ENCODE results near the gene ALPK3.

ALPK3 gene

GRCh38 chr15:84879088-84879780 is 62.1 kb downstream of the ALPK3 start:
- no peak overlapping the region for H3K4me3 ChIP-seq (ENCODE audit: control insufficient read depth, low read depth, low read length)
- no peak for DNase-seq (ENCODE audit: low read depth)
- TF ChIP-seq CTCF (conservative IDR thresholded peaks at IDR 0.05; ENCODE audit: control insufficient read depth, insufficient read depth, low read depth, low read length), result no peak

- no peak for TF ChIP-seq CTCF (conservative IDR thresholded peaks at IDR 0.05; ENCODE audit: control insufficient read depth, insufficient read depth, low read depth, low read length)
- DNase-seq (ENCODE audit: low read depth), result no peak
- H3K4me3 ChIP-seq (ENCODE audit: control insufficient read depth, low read depth, low read length), result no peak overlapping the region
These were observed 62.9 kb downstream of the ALPK3 start for GRCh38 chr15:84880007-84880406.

GRCh38 chr15:84880822-84881519 is 63.8 kb downstream of the ALPK3 start:
- no peak for TF ChIP-seq CTCF (conservative IDR thresholded peaks at IDR 0.05; ENCODE audit: control insufficient read depth, insufficient read depth, low read depth, low read length)
- no peak overlapping the region for H3K4me3 ChIP-seq (ENCODE audit: control insufficient read depth, low read depth, low read length)
- DNase-seq (ENCODE audit: low read depth), result no peak

GRCh38 chr15:84881520-84881830 is 64.3 kb downstream of the ALPK3 start:
- no peak for DNase-seq (ENCODE audit: low read depth)
- no peak for TF ChIP-seq CTCF (conservative IDR thresholded peaks at IDR 0.05; ENCODE audit: control insufficient read depth, insufficient read depth, low read depth, low read length)
- no peak overlapping the region for H3K4me3 ChIP-seq (ENCODE audit: control insufficient read depth, low read depth, low read length)

- H3K4me3 ChIP-seq (ENCODE audit: control insufficient read depth, low read depth, low read length), result no peak overlapping the region
- TF ChIP-seq CTCF (conservative IDR thresholded peaks at IDR 0.05; ENCODE audit: control insufficient read depth, insufficient read depth, low read depth, low read length), result no peak
- no peak for DNase-seq (ENCODE audit: low read depth)
These were observed 66.3 kb downstream of the ALPK3 start for GRCh38 chr15:84883466-84883865.

- no peak within 1 kb of the TSS for H3K4me3 ChIP-seq (ENCODE audit: control insufficient read depth, low read depth, low read length)
- no peak for DNase-seq (ENCODE audit: low read depth)
- TF ChIP-seq CTCF (conservative IDR thresholded peaks at IDR 0.05; ENCODE audit: control insufficient read depth, insufficient read depth, low read depth, low read length), result no peak
These were observed 67.0 kb downstream of the ALPK3 start, which contains the start of gene SLC28A1 for GRCh38 chr15:84883916-84884781. TSS of gene SLC28A1 (plus strand) at chr15:84884662. CDS start at chr15:84887761, 3,099 bp downstream.
